HUES48 (cell line): ENCODE data around the gene EPB41L5.

Source experiments
- H3K27ac ChIP-seq: one replicate; pipeline ENCODE4 v1.7.0; 2013; ENCODE audit warnings: low read depth, low read length, inconsistent platforms
- H3K27me3 ChIP-seq: 2 replicates; pipeline ENCODE4 v1.6.1; 2013; ENCODE audit warnings: mild to moderate bottlenecking, low read length; ENCODE audit not compliant: control insufficient read depth, insufficient read depth
- H3K36me3 ChIP-seq: 2 replicates; pipeline ENCODE4 v1.6.1; 2013; ENCODE audit warnings: low read length; ENCODE audit not compliant: control insufficient read depth, insufficient read depth
- H3K4me1 ChIP-seq: 2 replicates; pipeline ENCODE4 v1.6.1; 2013; ENCODE audit warnings: mild to moderate bottlenecking, low read length; ENCODE audit not compliant: control insufficient read depth, insufficient read depth
- H3K4me3 ChIP-seq: 2 replicates; pipeline ENCODE4 v1.5.1; 2013; ENCODE audit warnings: mild to moderate bottlenecking, low read depth, low read length
- H3K9ac ChIP-seq: 2 replicates; pipeline ENCODE4 v1.6.1; 2013; ENCODE audit warnings: mild to moderate bottlenecking, low read depth, low read length, moderate library complexity
- H3K9me3 ChIP-seq: 2 replicates; pipeline ENCODE4 v1.6.1; 2013; ENCODE audit warnings: low read length; ENCODE audit not compliant: control insufficient read depth, insufficient read depth

Gene EPB41L5

GRCh38 chr2:120218181-120218580 lies 205.3 kb downstream of the EPB41L5 start:
- no peak overlapping the region for H3K27ac ChIP-seq
- no peaks in the 10 kb centered on the region; the same call in 1 of the 2 replicates for H3K36me3 ChIP-seq
- no peak overlapping the region for H3K9ac ChIP-seq
- H3K4me3 ChIP-seq = no peak overlapping the region
- peaks cover 10% of the 10 kb centered on the region for H3K27me3 ChIP-seq
- H3K4me1 ChIP-seq = 0 out of 2 replicates have a peak, but pooled peaks cover 3% of the 10 kb centered on the region
- no peaks in the 10 kb centered on the region; the same call in 1 of the 2 replicates for H3K9me3 ChIP-seq

GRCh38 chr2:120219291-120219690 lies 206.4 kb downstream of the EPB41L5 start:
- H3K9me3 ChIP-seq = no peaks in the 10 kb centered on the region; the same call in 1 of the 2 replicates
- H3K4me1 ChIP-seq = peaks cover 9% of the 10 kb centered on the region; the same call in 1 of the 2 replicates
- no peak overlapping the region for H3K9ac ChIP-seq
- H3K27ac ChIP-seq = no peak overlapping the region
- H3K36me3 ChIP-seq = no peaks in the 10 kb centered on the region; the same call in 1 of the 2 replicates
- H3K27me3 ChIP-seq = peaks cover 19% of the 10 kb centered on the region
- H3K4me3 ChIP-seq = no peak overlapping the region

GRCh38 chr2:120219766-120220165 lies 206.9 kb downstream of the EPB41L5 start:
- peaks cover 24% of the 10 kb centered on the region for H3K27me3 ChIP-seq
- no peak overlapping the region for H3K9ac ChIP-seq
- no peak overlapping the region for H3K4me3 ChIP-seq
- peaks cover 9% of the 10 kb centered on the region; the same call in 1 of the 2 replicates for H3K4me1 ChIP-seq
- no peaks in the 10 kb centered on the region; the same call in 1 of the 2 replicates for H3K36me3 ChIP-seq
- H3K9me3 ChIP-seq = no peaks in the 10 kb centered on the region; the same call in 1 of the 2 replicates
- no peak overlapping the region for H3K27ac ChIP-seq

GRCh38 chr2:120220756-120221155 lies 207.9 kb downstream of the EPB41L5 start:
- H3K4me3 ChIP-seq = no peak overlapping the region
- no peak overlapping the region for H3K27ac ChIP-seq
- H3K36me3 ChIP-seq = no peaks in the 10 kb centered on the region; the same call in 1 of the 2 replicates
- peaks cover 33% of the 10 kb centered on the region for H3K27me3 ChIP-seq
- no peak overlapping the region for H3K9ac ChIP-seq
- H3K4me1 ChIP-seq = peaks cover 9% of the 10 kb centered on the region; the same call in 1 of the 2 replicates
- H3K9me3 ChIP-seq = no peaks in the 10 kb centered on the region; the same call in 1 of the 2 replicates

GRCh38 chr2:120221616-120222015 lies 208.7 kb downstream of the EPB41L5 start:
- H3K9ac ChIP-seq = no peak overlapping the region
- no peak overlapping the region for H3K4me3 ChIP-seq
- no peaks in the 10 kb centered on the region; the same call in 1 of the 2 replicates for H3K9me3 ChIP-seq

GRCh38 chr2:120222186-120223033 lies 209.5 kb downstream of the EPB41L5 start:
- Histone ChIP-seq H3K27ac (no peak overlapping the region), H3K4me3 (peak overlapping the region; percentile 75), H3K36me3 (no peaks in the 10 kb centered on the region; the same call in 1 of the 2 replicates), H3K4me1 (peaks cover 9% of the 10 kb centered on the region; the same call in 1 of the 2 replicates), H3K27me3 (peaks cover 45% of the 10 kb centered on the region), H3K9ac (peak overlapping the region; percentile 89), H3K9me3 (no peaks in the 10 kb centered on the region; the same call in 1 of the 2 replicates)

More at GRCh38 chr2:120221616-120222015, 208.7 kb downstream of the EPB41L5 start:
- Histone ChIP-seq H3K4me1 (peaks cover 9% of the 10 kb centered on the region; the same call in 1 of the 2 replicates), H3K27ac (no peak overlapping the region), H3K36me3 (no peaks in the 10 kb centered on the region; the same call in 1 of the 2 replicates), H3K27me3 (peaks cover 41% of the 10 kb centered on the region)

GRCh38 chr2:120223034-120223912 lies 210.4 kb downstream of the EPB41L5 start, which contains the start of gene TMEM185B:
TSS of gene TMEM185B (minus strand) at chr2:120223400. CDS start at chr2:120222976, 424 bp downstream.
- peaks cover 9% of the 10 kb centered on the region; the same call in 1 of the 2 replicates for H3K4me1 ChIP-seq
- peak within 1 kb of the TSS; percentile 87 for H3K27ac ChIP-seq
- no peaks in the 10 kb centered on the region; the same call in 1 of the 2 replicates for H3K9me3 ChIP-seq

GRCh38 chr2:120224256-120224655 lies 211.4 kb downstream of the EPB41L5 start:
- H3K36me3 ChIP-seq = no peaks in the 10 kb centered on the region; the same call in 1 of the 2 replicates
- no peak overlapping the region for H3K9ac ChIP-seq
- H3K9me3 ChIP-seq = no peaks in the 10 kb centered on the region; the same call in 1 of the 2 replicates
- no peak overlapping the region for H3K4me3 ChIP-seq
- no peak overlapping the region for H3K27ac ChIP-seq
- peaks cover 50% of the 10 kb centered on the region for H3K27me3 ChIP-seq
- peaks cover 9% of the 10 kb centered on the region; the same call in 1 of the 2 replicates for H3K4me1 ChIP-seq

More at GRCh38 chr2:120223034-120223912, 210.4 kb downstream of the EPB41L5 start, which contains the start of gene TMEM185B:
- peak within 1 kb of the TSS; percentile 75 for H3K4me3 ChIP-seq
- H3K9ac ChIP-seq = peak within 1 kb of the TSS; percentile 89
- H3K36me3 ChIP-seq = no peaks in the 10 kb centered on the region; the same call in 1 of the 2 replicates
- H3K27me3 ChIP-seq = peaks cover 50% of the 10 kb centered on the region

GRCh38 chr2:120224735-120225548 lies 212.1 kb downstream of the EPB41L5 start:
- H3K27ac ChIP-seq = no peak overlapping the region
- no peaks in the 10 kb centered on the region; the same call in 1 of the 2 replicates for H3K36me3 ChIP-seq
- H3K9me3 ChIP-seq = no peaks in the 10 kb centered on the region; the same call in 1 of the 2 replicates
- no peak overlapping the region for H3K9ac ChIP-seq
- no peak overlapping the region for H3K4me3 ChIP-seq
- H3K27me3 ChIP-seq = peaks cover 50% of the 10 kb centered on the region
- H3K4me1 ChIP-seq = peaks cover 9% of the 10 kb centered on the region; the same call in 1 of the 2 replicates
